Measurements from ENCODE around the gene RALB. TPM values are rescaled to one million over a fixed set of nuclear protein-coding genes. Genes with fewer than 3 reads are reported as not detected.
"Not testable (repeated sequence)": the region's sequence is repeated elsewhere in the genome, so short reads cannot be mapped to it uniquely, and the experiment has no call there.

The RALB gene
- total RNA-seq, 1 donor from 2014 or later = 45.8 TPM

GRCh38 chr2:120256651-120257000 is 4.0 kb downstream of the RALB start:
- H3K27ac ChIP-seq (replicated peaks) = no peak overlapping the region
- H3K4me1 ChIP-seq = peaks cover 86% of the 10 kb centered on the region
- intact Hi-C loops (cut with micrococcal nuclease) = no loop called here

GRCh38 chr2:120257522-120257921 is 4.9 kb downstream of the RALB start:
- H3K4me1 ChIP-seq = peaks cover 87% of the 10 kb centered on the region
- DNase-seq = no peak
- intact Hi-C loops (cut with micrococcal nuclease) = no loop called here
- H3K36me3 ChIP-seq = no peaks in the 10 kb centered on the region
- H3K27me3 ChIP-seq (ENCODE audit: low read depth) = no peaks in the 10 kb centered on the region
- H3K9me3 ChIP-seq (replicated peaks) = peaks cover 6% of the 10 kb centered on the region
- no peak overlapping the region for H3K4me3 ChIP-seq
- no peak for TF ChIP-seq CTCF (IDR thresholded peaks at IDR 0.05; ENCODE audit: borderline replicate concordance)
- no peak overlapping the region for H3K27ac ChIP-seq (replicated peaks)

More at GRCh38 chr2:120256651-120257000, 4.0 kb downstream of the RALB start:
- Histone ChIP-seq H3K27me3 (ENCODE audit: low read depth) (no peaks in the 10 kb centered on the region), H3K4me3 (no peak overlapping the region), H3K9me3 (replicated peaks) (peaks cover 6% of the 10 kb centered on the region), H3K36me3 (no peaks in the 10 kb centered on the region)
- no peak for TF ChIP-seq CTCF (IDR thresholded peaks at IDR 0.05; ENCODE audit: borderline replicate concordance)
- DNase-seq = no peak

- TF ChIP-seq CTCF (IDR thresholded peaks at IDR 0.05; ENCODE audit: borderline replicate concordance) = no peak
- Histone ChIP-seq H3K36me3 (no peaks in the 10 kb centered on the region), H3K4me1 (peaks cover 85% of the 10 kb centered on the region), H3K9me3 (replicated peaks) (peaks cover 6% of the 10 kb centered on the region), H3K4me3 (no peak overlapping the region), H3K27ac (replicated peaks) (no peak overlapping the region), H3K27me3 (ENCODE audit: low read depth) (no peaks in the 10 kb centered on the region)
- DNase-seq = no peak
- intact Hi-C loops (cut with micrococcal nuclease) = no loop called here
These were observed 5.5 kb downstream of the RALB start for GRCh38 chr2:120258196-120258595.

- intact Hi-C loops (cut with micrococcal nuclease); H3K36me3 ChIP-seq; H3K4me3 ChIP-seq; H3K27me3 ChIP-seq (ENCODE audit: low read depth); H3K9me3 ChIP-seq (replicated peaks); DNase-seq: not testable (repeated sequence)
- Histone ChIP-seq H3K4me1 (peaks cover 71% of the 10 kb centered on the region), H3K27ac (replicated peaks) (peak overlapping the region; percentile 33)
These were observed 7.3 kb downstream of the RALB start for GRCh38 chr2:120259939-120260338.

GRCh38 chr2:120260736-120261135 is 8.1 kb downstream of the RALB start:
- Histone ChIP-seq H3K27me3 (ENCODE audit: low read depth) (no peaks in the 10 kb centered on the region), H3K27ac (replicated peaks) (peak overlapping the region; percentile 33), H3K4me3 (no peak overlapping the region), H3K36me3 (no peaks in the 10 kb centered on the region), H3K9me3 (replicated peaks) (peaks cover 6% of the 10 kb centered on the region), H3K4me1 (peaks cover 67% of the 10 kb centered on the region)
- intact Hi-C loops (cut with micrococcal nuclease) = no loop called here
- no peak for DNase-seq
- no peak for TF ChIP-seq CTCF (IDR thresholded peaks at IDR 0.05; ENCODE audit: borderline replicate concordance)

- H3K9me3 ChIP-seq (replicated peaks) = peaks cover 6% of the 10 kb centered on the region
- no peaks in the 10 kb centered on the region for H3K36me3 ChIP-seq
- H3K4me1 ChIP-seq = peaks cover 60% of the 10 kb centered on the region
- H3K27me3 ChIP-seq (ENCODE audit: low read depth) = no peaks in the 10 kb centered on the region
- no peak for TF ChIP-seq CTCF (IDR thresholded peaks at IDR 0.05; ENCODE audit: borderline replicate concordance)
- no peak overlapping the region for H3K4me3 ChIP-seq
- no peak overlapping the region for H3K27ac ChIP-seq (replicated peaks)
- intact Hi-C loops (cut with micrococcal nuclease) = no loop called here
- no peak for DNase-seq
These were observed 8.8 kb downstream of the RALB start for GRCh38 chr2:120261387-120262006.

Measured in left ventricle myocardium inferior (tissue), 1 donor.